Right lobe of liver (tissue), 5 donors: Measurements from ENCODE around the gene PRIMPOL. TPM values are rescaled to one million over a fixed set of nuclear protein-coding genes. Genes with fewer than 3 reads are reported as not detected.

Experiments
- total RNA-seq, 6 experiments: library from RNA; depleted of rRNA in 2 of 6; stranded (reverse); fragments of >200 nt in 2 of 6; fragmentation: NEBNext Ultra II Directional in 3 of 6; extraction: Animal tissue kit (Norgen Biotek cat#: 25700) in 3 of 6; gene quantifications; one replicate each; pipeline versions ENCODE4 v1.1.0 to v1.2.4, GENCODE V29; 2016 to 2023
- donor health status: DM: no; HTN: no; CAD: no.
- donor health status: DM: no; HTN: no; CAD: no.
- donor health status: DM: no; HTN: yes; CAD: no.
- donor health status: DM: no; HTN: yes; CAD: no.

PRIMPOL gene
- total RNA-seq, 6 experiments from 2014 or later = 4.0 to 8.7 (median 5.7) TPM

Other genes with a start within 250 kb of the PRIMPOL start
- gene IRF2, start 175.2 kb upstream of the PRIMPOL start, total RNA-seq = 10 to 100 TPM; 16.9 to 29.0 (median 21.3) TPM
- gene CASP3, start 291 bp upstream of the PRIMPOL start, total RNA-seq = 10 to 100 TPM in 5 of 6 experiments, 1 to 10 TPM in 1; 9.6 to 19.6 (median 13.2) TPM
- 1 to 10 TPM in 5 of 6 experiments, under 1 TPM in 1; 0.84 to 10.0 (median 1.5) TPM for gene CENPU, start 84.4 kb downstream of the PRIMPOL start, total RNA-seq
- gene ACSL1, start 176.2 kb downstream of the PRIMPOL start, total RNA-seq = 1,000 to 10,000 TPM in 1 of 6 experiments, 100 to 1,000 TPM in 5; 544 to 1,154 (median 743) TPM